ENCODE results near the gene FBXW5. TPM values are rescaled to one million over a fixed set of nuclear protein-coding genes. Genes with fewer than 3 reads are reported as not detected.

Gene FBXW5
- total RNA-seq, 4 donors from 2014 or later = 294 to 820 (median 446) TPM

DNA sequence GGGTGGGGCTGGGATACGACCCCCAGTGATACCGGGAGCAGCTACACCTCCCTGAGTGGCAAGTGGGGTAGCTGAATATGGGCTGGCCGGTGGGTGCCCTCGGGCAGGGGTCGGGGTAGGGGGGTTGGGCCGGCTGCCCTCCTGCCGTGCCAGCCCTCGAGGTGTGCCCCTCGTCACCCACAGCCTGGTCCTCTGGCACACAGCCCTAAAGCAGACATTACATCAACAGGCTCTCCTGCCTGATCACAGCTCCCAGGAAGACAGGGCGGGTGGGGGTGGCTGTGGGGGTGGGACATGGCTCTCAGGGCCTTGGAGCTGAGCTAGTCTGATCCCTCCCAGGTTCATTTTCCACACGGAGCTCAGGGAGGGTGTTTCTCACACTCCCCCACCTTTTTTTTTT is 23.2 kb downstream of the FBXW5 start:
- TF ChIP-seq, protein P1, sequence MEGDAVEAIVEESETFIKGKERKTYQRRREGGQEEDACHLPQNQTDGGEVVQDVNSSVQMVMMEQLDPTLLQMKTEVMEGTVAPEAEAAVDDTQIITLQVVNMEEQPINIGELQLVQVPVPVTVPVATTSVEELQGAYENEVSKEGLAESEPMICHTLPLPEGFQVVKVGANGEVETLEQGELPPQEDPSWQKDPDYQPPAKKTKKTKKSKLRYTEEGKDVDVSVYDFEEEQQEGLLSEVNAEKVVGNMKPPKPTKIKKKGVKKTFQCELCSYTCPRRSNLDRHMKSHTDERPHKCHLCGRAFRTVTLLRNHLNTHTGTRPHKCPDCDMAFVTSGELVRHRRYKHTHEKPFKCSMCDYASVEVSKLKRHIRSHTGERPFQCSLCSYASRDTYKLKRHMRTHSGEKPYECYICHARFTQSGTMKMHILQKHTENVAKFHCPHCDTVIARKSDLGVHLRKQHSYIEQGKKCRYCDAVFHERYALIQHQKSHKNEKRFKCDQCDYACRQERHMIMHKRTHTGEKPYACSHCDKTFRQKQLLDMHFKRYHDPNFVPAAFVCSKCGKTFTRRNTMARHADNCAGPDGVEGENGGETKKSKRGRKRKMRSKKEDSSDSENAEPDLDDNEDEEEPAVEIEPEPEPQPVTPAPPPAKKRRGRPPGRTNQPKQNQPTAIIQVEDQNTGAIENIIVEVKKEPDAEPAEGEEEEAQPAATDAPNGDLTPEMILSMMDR (IDR thresholded peaks at IDR 0.05) = no peak
- no peak for TF ChIP-seq POLR2AphosphoS5 (IDR thresholded peaks at IDR 0.05)
- TF ChIP-seq EP300 (IDR thresholded peaks at IDR 0.05; ENCODE audit: low read depth) = no peak
- no peak for TF ChIP-seq POLR2A (IDR thresholded peaks at IDR 0.05)

DNA sequence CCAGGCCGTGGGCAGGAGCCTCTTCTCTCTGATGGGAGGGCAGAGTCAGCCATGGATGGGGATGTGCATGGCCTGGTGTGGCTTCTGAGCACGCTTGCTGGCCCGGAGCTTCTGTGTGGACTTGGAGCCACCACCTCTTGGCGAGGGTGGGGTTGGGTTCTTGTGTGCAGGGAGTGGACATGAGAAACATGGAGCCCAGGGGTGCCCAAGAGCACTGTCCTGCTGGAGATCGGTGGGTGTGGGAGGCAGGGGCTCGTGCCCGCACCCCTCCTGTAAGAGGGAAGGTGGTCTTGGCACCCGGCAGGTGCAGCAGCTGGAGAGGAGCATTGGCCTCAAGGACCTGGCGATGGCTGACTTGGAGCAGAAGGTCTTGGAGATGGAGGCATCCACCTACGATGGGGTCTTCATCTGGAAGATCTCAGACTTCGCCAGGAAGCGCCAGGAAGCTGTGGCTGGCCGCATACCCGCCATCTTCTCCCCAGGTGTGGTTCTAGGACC is 23.8 kb downstream of the FBXW5 start:
- 97% methylated on average over 13 of the region's 14 CpGs; no CpG with 5 or more reads in 1 of the 2 donors for WGBS, 2 donors (ENCODE audit: low coverage in 1 of 2)
- no peak overlapping the region for H3K4me3 ChIP-seq
- H3K27ac ChIP-seq = no peak overlapping the region
- in situ Hi-C loops (cut with MboI; ENCODE audit: low pct_ligation_motif_present in 1 of 4, low pct_unique_long_range_greater_than_20kb in 1 of 4, low sequenced_read_pairs in 3 of 4) = no loop called here
- peaks cover 0 to 27% (median 9%) of the 10 kb centered on the region in 4 donors for H3K36me3 ChIP-seq
- H3K27me3 ChIP-seq = no peaks in the 10 kb centered on the region
- H3K9me3 ChIP-seq = no peaks in the 10 kb centered on the region
- intact Hi-C loops (cut with DNase I; ENCODE audit: low total_unique reads) = no loop called here
- DNase-seq = no peak
- H3K4me1 ChIP-seq = no peaks in the 10 kb centered on the region
- TF ChIP-seq EP300 (IDR thresholded peaks at IDR 0.05; ENCODE audit: low read depth) (no peak), POLR2AphosphoS5 (IDR thresholded peaks at IDR 0.05) (no peak), POLR2A (IDR thresholded peaks at IDR 0.05) (no peak)
- TF ChIP-seq, protein P1 (IDR thresholded peaks at IDR 0.05) = no peak

More for the DNA sequence above, 23.2 kb downstream of the FBXW5 start:
- Histone ChIP-seq H3K4me3 (no peak overlapping the region), H3K4me1 (no peaks in the 10 kb centered on the region), H3K27me3 (no peaks in the 10 kb centered on the region), H3K36me3 (peaks cover 0 to 27% (median 9%) of the 10 kb centered on the region in 4 donors), H3K9me3 (no peaks in the 10 kb centered on the region), H3K27ac (no peak overlapping the region)
- no peak for DNase-seq
- WGBS, 2 donors (ENCODE audit: low coverage in 1 of 2) = 88% methylated on average over 11 of the region's 11 CpGs; no CpG with 5 or more reads in 1 of the 2 donors
- intact Hi-C loops (cut with DNase I; ENCODE audit: low total_unique reads) = no loop called here
- in situ Hi-C loops (cut with MboI; ENCODE audit: low pct_ligation_motif_present in 1 of 4, low pct_unique_long_range_greater_than_20kb in 1 of 4, low sequenced_read_pairs in 3 of 4) = no loop called here

DNA sequence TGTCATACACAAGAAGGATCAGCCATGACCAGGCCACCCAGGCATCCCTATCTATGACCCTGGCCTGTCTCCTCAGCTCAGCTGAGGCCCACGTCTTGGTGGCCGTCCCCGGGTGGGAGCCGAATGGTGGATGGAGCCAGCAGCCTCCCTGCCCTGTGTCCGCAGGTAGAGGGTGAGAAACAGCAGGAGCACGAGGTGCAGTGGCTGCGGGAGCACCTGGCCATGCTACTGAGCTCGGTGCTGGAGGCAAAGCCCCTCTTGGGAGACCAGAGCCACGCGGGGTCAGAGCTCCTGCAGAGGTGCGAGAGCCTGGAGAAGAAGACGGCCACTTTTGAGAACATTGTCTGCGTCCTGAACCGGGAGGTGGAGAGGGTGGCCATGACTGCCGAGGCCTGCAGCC is 24.5 kb downstream of the FBXW5 start:
- peaks cover 0 to 27% (median 9%) of the 10 kb centered on the region in 4 donors for H3K36me3 ChIP-seq
- no peaks in the 10 kb centered on the region for H3K27me3 ChIP-seq

DNA sequence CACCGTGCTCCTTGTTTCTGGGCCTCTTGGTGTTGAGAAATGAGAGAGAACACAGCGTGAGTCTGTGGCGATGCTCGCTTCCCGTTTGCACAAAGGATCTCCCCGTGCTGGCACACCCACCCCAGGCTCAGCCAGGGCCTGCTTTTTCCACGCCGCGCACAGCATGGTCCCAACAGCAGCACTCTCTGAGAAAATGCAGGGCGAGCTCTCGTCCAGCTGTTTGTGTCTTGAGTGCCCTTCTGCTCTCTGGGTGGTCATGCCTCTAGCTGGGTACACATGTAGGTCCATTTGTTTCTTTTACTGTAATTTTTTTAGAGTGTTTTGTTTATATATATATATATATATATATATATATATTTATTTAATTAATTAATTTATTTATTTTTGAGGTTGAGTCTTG is 26.6 kb downstream of the FBXW5 start:
- 91% methylated on average over 11 of the region's 11 CpGs; no CpG with 5 or more reads in 1 of the 2 donors for WGBS, 2 donors (ENCODE audit: low coverage in 1 of 2)
- TF ChIP-seq, protein P1 (IDR thresholded peaks at IDR 0.05) = no peak
- TF ChIP-seq POLR2AphosphoS5 (IDR thresholded peaks at IDR 0.05) = no peak
- no peak for TF ChIP-seq POLR2A (IDR thresholded peaks at IDR 0.05)
- Histone ChIP-seq H3K4me1 (no peaks in the 10 kb centered on the region), H3K4me3 (no peak overlapping the region), H3K9me3 (no peaks in the 10 kb centered on the region), H3K27ac (no peak overlapping the region), H3K27me3 (no peaks in the 10 kb centered on the region), H3K36me3 (peaks cover 0 to 30% (median 9%) of the 10 kb centered on the region in 4 donors)
- in situ Hi-C loops (cut with MboI; ENCODE audit: low pct_ligation_motif_present in 1 of 4, low pct_unique_long_range_greater_than_20kb in 1 of 4, low sequenced_read_pairs in 3 of 4) = no loop called here
- DNase-seq = no peak
- intact Hi-C loops (cut with DNase I; ENCODE audit: low total_unique reads) = no loop called here

More for the DNA sequence above, 24.5 kb downstream of the FBXW5 start:
- Histone ChIP-seq H3K27ac (no peak overlapping the region), H3K4me1 (no peaks in the 10 kb centered on the region), H3K9me3 (no peaks in the 10 kb centered on the region), H3K4me3 (no peak overlapping the region)
- WGBS, 2 donors (ENCODE audit: low coverage in 1 of 2) = 97 to 100% methylated on average over 3 to 11 of the region's 15 CpGs
- TF ChIP-seq, protein P1 (IDR thresholded peaks at IDR 0.05) = no peak
- TF ChIP-seq POLR2AphosphoS5 (IDR thresholded peaks at IDR 0.05) = no peak
- no peak for TF ChIP-seq POLR2A (IDR thresholded peaks at IDR 0.05)
- no peak for TF ChIP-seq EP300 (IDR thresholded peaks at IDR 0.05; ENCODE audit: low read depth)
- intact Hi-C loops (cut with DNase I; ENCODE audit: low total_unique reads) (no loop called here), in situ Hi-C loops (cut with MboI; ENCODE audit: low pct_ligation_motif_present in 1 of 4, low pct_unique_long_range_greater_than_20kb in 1 of 4, low sequenced_read_pairs in 3 of 4) (no loop called here)
- DNase-seq = no peak

Measured in transverse colon (tissue), 4 donors.